G401 (cell line): ENCODE measurements around the gene LILRB1. TPM values are rescaled to one million over a fixed set of nuclear protein-coding genes. Genes with fewer than 3 reads are reported as not detected.
"Not testable (repeated sequence)": the region's sequence is repeated elsewhere in the genome, so short reads cannot be mapped to it uniquely, and the experiment has no call there.

Experiments used
- DNase-seq: peaks from one replicate; pipeline ENCODE4 v3.0.0-alpha.2; 2015; ENCODE audit warnings: low spot score
- in situ Hi-C: cut with HindIII; loops from 2 replicates; pipeline ENCODE4 v1.10.0; 2016; ENCODE audit warnings: low sequenced_read_pairs, mixed read lengths
- total RNA-seq: library from RNA; depleted of rRNA; stranded (reverse); fragments of >200 nt; shearing (Covaris generic); gene quantifications from 2 replicates; pipeline ENCODE4 v1.2.3, GENCODE V29; 2014; rRNA removed

LILRB1 gene
- total RNA-seq, result not detected in 2 replicates

- in situ Hi-C loops, DNase-seq: not testable (repeated sequence)
Measured at GRCh38 chr19:54630262-54630661, at the start of gene LILRB1. Gene LILRB1, plus strand, starts transcription at chr19:54630484. Its CDS starts 590 bp downstream, at chr19:54631074.

- in situ Hi-C loops, result no loop called here
Measured at GRCh38 chr19:54586397-54586796, 43.9 kb upstream of the LILRB1 start.

GRCh38 chr19:54587026-54587425 is 43.3 kb upstream of the LILRB1 start:
- in situ Hi-C loops, result no loop called here
- DNase-seq, result no peak

More at GRCh38 chr19:54586397-54586796, 43.9 kb upstream of the LILRB1 start:
- DNase-seq, result no peak

GRCh38 chr19:54593445-54593844 is 36.8 kb upstream of the LILRB1 start, which contains the start of gene LILRA1:
Gene LILRA1, plus strand, starts transcription at chr19:54593632. Its CDS starts 613 bp downstream, at chr19:54594245.
- DNase-seq, in situ Hi-C loops: not testable (repeated sequence)

GRCh38 chr19:54593931-54594626 is 36.2 kb upstream of the LILRB1 start:
- in situ Hi-C loops, DNase-seq: not testable (repeated sequence)

- DNase-seq, result no peak
Measured at GRCh38 chr19:54594737-54595136, 35.5 kb upstream of the LILRB1 start.

GRCh38 chr19:54595680-54596436 is 34.4 kb upstream of the LILRB1 start:
- in situ Hi-C loops, DNase-seq: not testable (repeated sequence)

More at GRCh38 chr19:54594737-54595136, 35.5 kb upstream of the LILRB1 start:
- in situ Hi-C loops, result no loop called here

GRCh38 chr19:54600212-54600611 is 30.1 kb upstream of the LILRB1 start:
- no peak for DNase-seq
- in situ Hi-C loops, result no loop called here

- DNase-seq, result no peak
- in situ Hi-C loops, result no loop called here
Measured at GRCh38 chr19:54606230-54606629, 24.1 kb upstream of the LILRB1 start.

- in situ Hi-C loops, result no loop called here
- DNase-seq, result no peak
Measured at GRCh38 chr19:54606891-54607784, 23.1 kb upstream of the LILRB1 start.

- DNase-seq, result no peak
- in situ Hi-C loops, result no loop called here
Measured at GRCh38 chr19:54607785-54608150, 22.5 kb upstream of the LILRB1 start.

- in situ Hi-C loops, result no loop called here
- DNase-seq, result no peak
Measured at GRCh38 chr19:54608205-54608604, 22.1 kb upstream of the LILRB1 start.

GRCh38 chr19:54608792-54609191 is 21.5 kb upstream of the LILRB1 start:
- DNase-seq, result no peak
- in situ Hi-C loops, result no loop called here

- DNase-seq, result no peak
- in situ Hi-C loops, result no loop called here
Measured at GRCh38 chr19:54609356-54609791, 20.9 kb upstream of the LILRB1 start.

- no peak for DNase-seq
- in situ Hi-C loops, result no loop called here
Measured at GRCh38 chr19:54612428-54612827, 17.9 kb upstream of the LILRB1 start.

GRCh38 chr19:54614726-54615125 is 15.6 kb upstream of the LILRB1 start:
- DNase-seq, result no peak
- in situ Hi-C loops, result no loop called here

- DNase-seq, result no peak
- in situ Hi-C loops, result no loop called here
Measured at GRCh38 chr19:54616057-54616456, 14.2 kb upstream of the LILRB1 start.

GRCh38 chr19:54616821-54617560 is 13.3 kb upstream of the LILRB1 start:
- DNase-seq, result no peak
- in situ Hi-C loops, result no loop called here

- DNase-seq, result no peak
- in situ Hi-C loops, result no loop called here
Measured at GRCh38 chr19:54620464-54620863, 9.8 kb upstream of the LILRB1 start.
